NK-92 treated with Interleukin-12 subunit alpha and Interleukin-12 subunit beta, amount 100 ng/mL, for 24 hours (cell line): ENCODE results near the gene STK4.
A peak's percentile ranks its signal among the peaks of the same experiment; 100 is the strongest.

Experiments
- DNase-seq: peaks from one replicate; lab custom pipeline; 2025; lab: John Stamatoyannopoulos, UW

STK4 gene

GRCh38 chr20:44954211-44954610, 12.1 kb upstream of the STK4 start:
- no peak for DNase-seq

GRCh38 chr20:44955270-44955669, 11.0 kb upstream of the STK4 start:
- DNase-seq, result no peak

DNA sequence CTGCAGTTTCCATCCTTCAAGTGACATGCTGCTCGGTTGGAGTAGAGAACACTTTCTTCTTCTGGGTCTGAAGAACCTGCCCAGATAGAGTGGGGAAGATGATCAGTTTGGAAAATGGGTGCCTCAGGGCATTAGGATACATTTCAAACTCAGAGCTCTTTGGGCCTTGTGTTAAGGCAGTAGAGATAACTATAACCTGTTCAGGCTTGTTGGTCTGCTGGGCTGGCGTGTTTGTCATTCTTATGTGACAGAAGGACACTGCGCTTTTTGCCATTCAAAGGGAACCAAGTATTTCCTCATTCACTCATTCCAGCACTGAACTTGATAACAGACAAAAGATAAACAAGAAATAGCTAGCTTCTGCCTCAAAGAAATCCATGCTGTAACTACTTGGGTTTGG, 9.9 kb upstream of the STK4 start:
- DNase-seq, result no peak

- DNase-seq, result no peak
Measured at GRCh38 chr20:44958276-44958675, 8.0 kb upstream of the STK4 start.

GRCh38 chr20:44959082-44959637, 7.2 kb upstream of the STK4 start:
- no peak for DNase-seq

DNA sequence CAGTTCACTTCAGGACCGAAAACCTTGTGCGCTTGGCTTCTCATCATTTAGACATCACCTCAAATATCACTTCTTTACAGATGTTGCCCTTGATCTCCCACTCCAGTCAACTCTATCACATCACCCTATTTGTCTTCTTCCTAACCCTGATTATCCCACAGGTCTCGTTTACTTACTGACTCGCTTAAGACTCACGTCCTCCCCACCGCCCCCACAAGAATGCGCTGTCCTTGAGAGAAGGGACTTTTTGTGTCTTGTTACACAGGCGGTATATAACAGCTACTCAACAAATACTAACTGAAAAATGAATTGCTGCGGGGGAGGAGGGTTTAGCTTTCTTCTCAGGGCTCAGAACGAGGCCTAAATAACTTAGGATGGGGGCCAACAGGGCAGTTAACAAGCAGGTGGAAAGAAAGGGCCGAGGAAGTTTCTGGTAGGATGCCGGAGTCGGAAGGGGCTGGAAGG, 6.6 kb upstream of the STK4 start:
- DNase-seq, result peak; percentile 30

- peak; percentile 94 for DNase-seq
Measured at GRCh38 chr20:44960103-44960852, 6.0 kb upstream of the STK4 start, which contains the start of gene TOMM34. TSS of gene TOMM34 (minus strand) at chr20:44960397. CDS start at chr20:44960333, 64 bp downstream.

GRCh38 chr20:44961011-44961869, 5.1 kb upstream of the STK4 start:
- no peak for DNase-seq

- no peak for DNase-seq
Measured at GRCh38 chr20:44961870-44962267, 4.4 kb upstream of the STK4 start.

DNA sequence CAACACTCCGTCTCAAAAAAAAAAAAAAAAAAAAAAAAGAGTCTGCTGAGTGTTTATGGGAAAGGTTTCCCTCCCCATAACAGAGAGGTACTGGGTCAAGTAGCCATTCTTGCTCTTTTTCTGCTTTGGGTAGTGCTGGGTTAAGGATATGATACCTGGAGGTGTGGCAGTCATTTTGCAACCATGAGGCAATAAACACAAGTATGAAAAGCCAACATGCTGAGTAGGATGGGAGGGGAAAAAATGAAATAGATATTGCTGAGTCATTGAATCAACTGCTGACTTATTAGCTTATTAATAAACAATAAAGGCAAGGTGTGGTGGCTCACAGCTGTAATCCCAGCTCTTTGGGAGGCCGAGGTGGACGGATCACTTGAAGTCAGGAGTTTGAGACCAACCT, 3.8 kb upstream of the STK4 start:
- no peak for DNase-seq

DNA sequence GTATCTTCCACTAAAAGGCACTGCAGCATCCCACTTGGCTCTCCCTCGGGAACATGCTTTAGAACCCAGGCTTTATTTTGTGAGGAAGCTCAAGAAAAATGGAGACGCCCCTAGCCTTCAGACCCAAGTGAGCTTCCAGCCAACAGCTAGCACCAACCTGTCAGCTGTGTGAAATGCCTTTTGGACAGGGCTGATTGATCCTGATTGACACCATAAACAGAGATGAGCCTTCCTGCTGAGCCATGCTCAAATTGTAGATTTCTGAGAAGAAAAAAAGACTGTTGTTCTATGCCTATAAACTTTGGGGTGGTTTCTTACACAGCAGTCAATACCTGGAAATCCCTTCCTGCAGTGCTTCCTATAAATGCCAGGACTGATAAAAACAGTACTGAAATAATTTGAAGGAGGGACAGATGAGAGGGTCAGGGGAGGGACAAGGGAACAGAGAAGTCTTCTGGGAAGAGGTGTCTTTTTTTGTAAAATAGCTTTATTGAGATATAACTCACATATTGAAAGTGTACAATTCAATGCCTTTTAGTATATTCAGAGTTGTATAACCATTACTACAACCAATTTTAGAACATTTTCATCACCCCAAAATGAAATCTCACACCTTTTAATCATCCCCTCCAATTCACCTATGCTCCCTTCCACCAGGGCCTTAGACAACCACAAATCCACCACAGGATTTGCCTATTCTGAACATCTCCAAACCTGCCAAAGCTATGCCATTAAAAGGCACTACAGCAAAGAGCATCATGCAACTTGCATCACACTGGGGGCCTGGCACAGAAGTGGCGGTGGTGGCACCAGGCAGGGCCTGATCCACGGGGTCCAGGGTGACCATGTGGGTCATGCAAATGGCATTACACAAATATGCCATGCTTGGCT, 2.7 kb upstream of the STK4 start:
- no peak for DNase-seq

GRCh38 chr20:44965651-44966029, 672 bp upstream of the STK4 start:
- DNase-seq, result no peak

DNA sequence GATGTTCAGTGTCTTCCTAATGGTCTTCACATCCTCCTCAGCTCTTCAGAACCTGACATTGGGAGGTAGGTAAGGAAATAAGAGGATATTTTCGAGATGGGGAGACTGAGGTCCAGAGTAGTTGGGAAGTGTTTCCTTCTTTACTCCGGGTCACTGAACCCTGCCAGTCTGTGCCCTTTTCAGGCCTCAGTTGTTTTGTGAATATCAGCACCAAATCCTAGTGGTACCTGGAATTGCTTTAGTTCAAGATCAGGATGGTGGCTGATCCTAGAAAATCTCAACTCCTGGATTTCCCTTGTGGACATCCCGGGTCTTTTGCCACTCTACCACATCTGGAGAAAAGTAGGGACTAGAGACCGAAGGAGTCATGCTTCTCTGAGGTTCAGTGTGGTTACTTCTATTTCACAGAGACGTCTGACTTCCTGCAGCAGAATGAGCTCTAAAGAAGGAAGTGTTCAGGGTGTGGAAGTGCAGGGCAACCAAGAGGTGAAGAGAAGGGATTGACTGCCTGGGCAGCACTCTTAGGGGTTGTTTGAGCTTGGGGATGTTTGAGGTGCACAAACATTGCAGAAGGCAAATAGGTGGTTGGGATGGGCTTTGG, 995 bp downstream of the STK4 start:
- no peak for DNase-seq

DNA sequence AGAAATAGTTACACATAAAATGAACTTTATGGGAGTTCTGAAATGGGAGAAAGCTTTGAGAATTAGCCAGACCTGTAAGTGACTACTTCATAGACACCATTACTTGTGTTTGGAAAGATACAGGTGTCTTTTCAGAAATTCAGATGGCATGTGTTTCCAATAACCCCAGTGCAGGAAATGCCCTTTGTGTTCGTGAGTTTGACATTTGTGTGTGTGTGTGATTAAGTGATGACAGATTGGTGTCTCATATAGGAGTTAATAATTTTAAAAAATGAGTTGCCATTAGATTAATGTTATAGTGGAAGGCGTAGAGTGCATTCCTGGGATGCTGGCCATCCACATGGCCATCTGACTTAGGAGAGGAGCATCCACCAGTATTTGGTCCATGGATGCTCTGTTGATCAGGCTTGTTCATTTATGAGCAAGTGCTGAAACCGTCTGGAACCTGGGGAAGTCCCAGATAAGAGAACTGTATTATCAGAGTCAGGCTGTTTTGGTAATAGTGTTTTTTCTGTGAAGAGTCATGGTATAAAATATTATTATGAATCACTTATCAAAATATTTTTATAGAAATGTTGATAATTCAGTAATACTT, 3.1 kb downstream of the STK4 start:
- no peak for DNase-seq

GRCh38 chr20:44970243-44970757, 4.0 kb downstream of the STK4 start:
- DNase-seq, result no peak

- no peak for DNase-seq
Measured at GRCh38 chr20:44973053-44973452, 6.7 kb downstream of the STK4 start.

DNA sequence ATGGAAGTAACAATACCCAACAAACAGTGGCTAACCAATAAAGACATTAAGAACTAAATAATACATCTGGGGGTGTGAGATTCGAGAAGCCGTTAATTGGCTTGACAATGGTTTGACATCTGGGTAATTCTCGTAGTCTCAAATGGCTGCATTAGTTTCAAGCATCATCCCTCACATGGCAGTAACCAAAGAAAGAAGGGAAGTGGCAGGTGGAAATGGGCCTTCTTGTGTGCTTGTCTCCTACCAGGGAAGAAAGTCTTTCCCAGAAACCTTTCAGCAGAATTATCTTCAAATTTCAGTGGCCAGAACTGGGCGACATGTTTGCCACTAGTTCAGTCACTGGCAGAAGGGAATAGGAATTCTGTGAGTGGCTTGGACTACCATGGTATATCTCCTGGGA, 10.4 kb downstream of the STK4 start:
- no peak for DNase-seq

DNA sequence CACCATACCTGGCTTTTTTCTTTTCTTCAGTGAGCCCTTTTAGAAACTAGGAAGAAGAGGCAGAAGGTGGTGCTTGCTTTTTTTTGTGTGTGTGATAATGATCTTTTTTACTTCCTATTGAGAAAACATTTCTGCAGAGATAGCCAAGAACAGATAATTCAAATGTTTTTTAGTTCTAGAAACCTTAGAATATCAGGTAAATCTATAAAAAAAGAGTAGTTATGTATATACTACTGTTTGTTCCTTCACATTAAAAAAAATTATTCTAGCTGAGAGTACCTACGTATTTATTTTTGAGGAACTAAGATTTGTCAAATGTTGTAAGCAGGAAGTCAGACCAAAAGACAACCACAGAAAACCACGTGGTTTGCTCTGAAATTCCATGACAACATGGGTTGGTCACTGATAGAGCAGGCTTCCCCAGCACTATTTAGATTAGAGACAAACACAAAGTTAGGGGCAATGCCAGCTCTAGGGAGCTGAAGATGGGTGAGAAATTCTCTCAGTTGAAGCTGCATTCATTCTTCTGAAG, 12.8 kb downstream of the STK4 start:
- DNase-seq, result peak; percentile 27

GRCh38 chr20:44981736-44982406, 15.6 kb downstream of the STK4 start:
- no peak for DNase-seq

GRCh38 chr20:44983093-44983674, 16.9 kb downstream of the STK4 start:
- no peak for DNase-seq
